GM12873 (cell line): ENCODE data around the gene ANXA6.

Experiments
- CTCF ChIP-seq: IDR thresholded peaks from 2 replicates; pipeline ENCODE4 v1.5.1; 2012; ENCODE audit warnings: low read depth, mild to moderate bottlenecking, moderate library complexity, low read length, control low read depth; ENCODE audit not compliant: insufficient read depth; ENCODE audit errors: missing control alignments

ANXA6 gene

GRCh38 chr5:151071848-151072629, 85.5 kb downstream of the ANXA6 start:
- no peak for TF ChIP-seq CTCF

- TF ChIP-seq CTCF: no peak
Observed at GRCh38 chr5:151071021-151071420, 86.6 kb downstream of the ANXA6 start.

GRCh38 chr5:151070449-151070848, 87.1 kb downstream of the ANXA6 start:
- no peak for TF ChIP-seq CTCF

- no peak for TF ChIP-seq CTCF
Observed at GRCh38 chr5:151068433-151069197, 89.0 kb downstream of the ANXA6 start.

- TF ChIP-seq CTCF: no peak
Observed at GRCh38 chr5:151067632-151068432, 89.7 kb downstream of the ANXA6 start.

GRCh38 chr5:151066920-151067319, 90.7 kb downstream of the ANXA6 start:
- TF ChIP-seq CTCF: no peak

- TF ChIP-seq CTCF: no peak
Observed at GRCh38 chr5:151065609-151066008, 92.0 kb downstream of the ANXA6 start.
